K562 (cell line): ENCODE results near the gene RNF123. TPM values are rescaled to one million over a fixed set of nuclear protein-coding genes. Genes with fewer than 3 reads are reported as not detected.
A peak's percentile ranks its signal among the peaks of the same experiment; 100 is the strongest.

Experiments used
- ATAC-seq: fragments of 200-7000 bp; cut with Tn5 transposase; 3 replicates; pipeline ENCODE4 v1.9.1; 2020; ENCODE audit warnings: moderate library complexity
- BruUV-seq: library from RNA; stranded (reverse); fragments of 400-500 nt; replicated peaks from 2 replicates; lab custom pipeline; 2021; lab: Mats Ljungman, UMichigan
- CTCF ChIA-PET: fragments of 300-600 bp; formaldehyde crosslinking; extraction: SDS; loops from one replicate; lab custom pipeline; 2021; ENCODE audit warnings: low intra/inter-chr PET ratio; lab: Yijun Ruan, JAX
- POLR2A ChIA-PET: fragments of 300-600, 350-650 bp; sonication (Branson Sonifier 250); formaldehyde crosslinking; extraction: SDS; loops from one replicate; lab custom pipeline; 2021; ENCODE audit warnings: antibody characterized with exemption, inconsistent platforms; lab: Yijun Ruan, JAX
- DNase-seq, 4 experiments: peaks; one replicate each; pipeline versions ENCODE4 v3.0.0 to v3.0.0-alpha.2; 2011 to 2018; ENCODE audit warnings: low spot score in 3 of 4, mixed read lengths in 3 of 4; ENCODE audit errors: extremely low read depth in 1 of 4
- FAIRE-seq: peaks from 2 replicates; lab custom pipeline; 2011; peaks lifted over from hg19 to GRCh38; lab: Jason Lieb, UNC
- H2AFZ ChIP-seq: 2 replicates; pipeline ENCODE4 v1.6.0; 2011; ENCODE audit warnings: low read depth, low read length, control low read depth, inconsistent platforms
- H3K27ac ChIP-seq: fragments of 200-600 bp; 3 replicates; pipeline ENCODE4 v1.8.0; 2011; ENCODE audit warnings: low read depth, mild to moderate bottlenecking, control low read depth, inconsistent platforms, low read length, moderate library complexity, mixed read lengths; ENCODE audit errors: extremely low read depth
- H3K27me3 ChIP-seq, 2 experiments: fragments of 300-600 bp in 1 of 2; 2 replicates in 1 of 2; 3 replicates in 1 of 2; pipeline versions ENCODE4 v1.6.0 to v1.8.0; 2011; ENCODE audit warnings: inconsistent platforms in 2 of 2, low read length in 2 of 2, mild to moderate bottlenecking in 1 of 2, mixed read lengths in 1 of 2, moderate library complexity in 1 of 2; ENCODE audit not compliant: control insufficient read depth in 2 of 2, insufficient read depth in 2 of 2
- H3K36me3 ChIP-seq: fragments of 300-600 bp; 3 replicates; pipeline ENCODE4 v1.8.0; 2011; ENCODE audit warnings: mild to moderate bottlenecking, low read length, inconsistent platforms; ENCODE audit not compliant: control insufficient read depth, insufficient read depth
- H3K4me1 ChIP-seq, 2 experiments: fragments of 200-600 bp in 1 of 2; replicated peaks in 1 of 2; 2 replicates in 1 of 2; 3 replicates in 1 of 2; pipeline versions ENCODE4 v1.5.1 to v1.8.0; 2011; ENCODE audit warnings: inconsistent platforms in 2 of 2, low read length in 2 of 2, mild to moderate bottlenecking in 1 of 2, mixed read lengths in 1 of 2, moderate library complexity in 1 of 2; ENCODE audit not compliant: control insufficient read depth in 2 of 2, insufficient read depth in 2 of 2
- H3K4me2 ChIP-seq: 2 replicates; pipeline ENCODE4 v1.6.1; 2011; ENCODE audit warnings: low read length, control low read depth, inconsistent platforms, mixed read lengths; ENCODE audit not compliant: insufficient read depth
- H3K4me3 ChIP-seq: fragments of 200-600 bp; sonication (generic), shearing (Covaris generic); 2 replicates; pipeline ENCODE4 v1.5.1; 2016; ENCODE audit warnings: control low read depth, inconsistent platforms
- H3K79me2 ChIP-seq: fragments of 200-600 bp; 3 replicates; pipeline ENCODE4 v1.8.0; 2011; ENCODE audit warnings: low read length, inconsistent platforms; ENCODE audit not compliant: control insufficient read depth, insufficient read depth
- H3K9ac ChIP-seq, 2 experiments: 2 replicates each; pipeline versions ENCODE4 v1.6.0 to v1.6.1; 2011; ENCODE audit warnings: low read depth in 2 of 2, low read length in 2 of 2, control low read depth in 1 of 2, inconsistent platforms in 1 of 2, mild to moderate bottlenecking in 1 of 2, mixed read lengths in 1 of 2; ENCODE audit not compliant: insufficient read depth in 1 of 2
- H3K9me1 ChIP-seq: one replicate; pipeline ENCODE4 v1.6.0; 2011; ENCODE audit warnings: inconsistent platforms, mild to moderate bottlenecking, low read length, moderate library complexity; ENCODE audit not compliant: control insufficient read depth, insufficient read depth
- H3K9me3 ChIP-seq: replicated peaks from 2 replicates; pipeline ENCODE4 v1.5.1; 2011; ENCODE audit warnings: low read depth, low read length, inconsistent platforms; ENCODE audit not compliant: control insufficient read depth, insufficient read depth
- H4K20me1 ChIP-seq: replicated peaks from 2 replicates; pipeline ENCODE4 v1.6.1; 2011; ENCODE audit warnings: low read length, inconsistent platforms, mixed read lengths; ENCODE audit not compliant: control insufficient read depth, insufficient read depth
- POLR2G ChIP-seq: fragments of 200-400 bp; formaldehyde crosslinking; IDR thresholded peaks from 2 replicates; pipeline ENCODE4 v1.6.1; 2017; ENCODE audit warnings: low read depth, mild to moderate bottlenecking, antibody characterized with exemption, low read length, moderate library complexity
- SRSF9 ChIP-seq: fragments of 200-400 bp; formaldehyde crosslinking; IDR thresholded peaks from 2 replicates; pipeline ENCODE4 v1.6.1; 2017; ENCODE audit warnings: low read depth, low read length, borderline replicate concordance
- WGBS: fragments of 100-300 bp; shearing (Covaris generic); methylation state at CpG from one replicate; pipeline ENCODE4 v1.1.6; 2016; ENCODE audit warnings: low coverage, mixed read lengths; ENCODE audit not compliant: insufficient coverage; ENCODE audit errors: missing lambda C conversion rate; 5-methylcytosine and 5-hydroxymethylcytosine counted together
- in situ Hi-C: fragments of 300-500 bp; cut with MboI; formaldehyde crosslinking; loops from 4 replicates; pipeline ENCODE4 v1.15.0; 2018; ENCODE audit warnings: inconsistent platforms, mixed read lengths
- intact Hi-C: fragments of 100-400 bp; cut with micrococcal nuclease; formaldehyde crosslinking; loops from 2 replicates; pipeline ENCODE4 v1.14.2; 2022
- polyA plus RNA-seq, 8 experiments: library from polyadenylated mRNA; depleted of rRNA in 4 of 8; stranded (reverse) in 5 of 8; unstranded in 3 of 8; fragments of >200 nt; fragmentation: Nextera tagmentation in 2 of 8; fragmentation: Illumina TruSeq in 1 of 8; extraction: Ambion mirVana in 2 of 8; extraction: Trizol in 1 of 8; gene quantifications; 2 replicates each; pipeline versions ENCODE4 v1.2.1 to v1.2.3, GENCODE V29; 2011 to 2014; ENCODE audit warnings: inconsistent platforms in 1 of 8, missing spikeins in 1 of 8
- total RNA-seq, 7 experiments: library from RNA; depleted of rRNA in 6 of 7; stranded (reverse); fragments of >200 nt in 6 of 7; fragmentation: Illumina TruSeq in 2 of 7; extraction: Trizol in 2 of 7; gene quantifications; 2 replicates each; pipeline versions ENCODE4 v1.2.1 to v1.2.3, GENCODE V29; 2011 to 2021; ENCODE audit warnings: low replicate concordance in 1 of 7
- TF ChIP-seq, protein P1 (sequence below): sonication (generic); formaldehyde crosslinking; IDR thresholded peaks from 2 replicates; pipeline ENCODE4 v1.8.1; 2022; ENCODE audit warnings: missing genetic modification reagents

Gene RNF123
- total and polyA plus RNA-seq, 9 of the 15 experiments (the other 6 are each of a cell fraction or from before 2014, with no cell fraction given): 8.7 to 53.1 (median 17.5) TPM

DNA sequence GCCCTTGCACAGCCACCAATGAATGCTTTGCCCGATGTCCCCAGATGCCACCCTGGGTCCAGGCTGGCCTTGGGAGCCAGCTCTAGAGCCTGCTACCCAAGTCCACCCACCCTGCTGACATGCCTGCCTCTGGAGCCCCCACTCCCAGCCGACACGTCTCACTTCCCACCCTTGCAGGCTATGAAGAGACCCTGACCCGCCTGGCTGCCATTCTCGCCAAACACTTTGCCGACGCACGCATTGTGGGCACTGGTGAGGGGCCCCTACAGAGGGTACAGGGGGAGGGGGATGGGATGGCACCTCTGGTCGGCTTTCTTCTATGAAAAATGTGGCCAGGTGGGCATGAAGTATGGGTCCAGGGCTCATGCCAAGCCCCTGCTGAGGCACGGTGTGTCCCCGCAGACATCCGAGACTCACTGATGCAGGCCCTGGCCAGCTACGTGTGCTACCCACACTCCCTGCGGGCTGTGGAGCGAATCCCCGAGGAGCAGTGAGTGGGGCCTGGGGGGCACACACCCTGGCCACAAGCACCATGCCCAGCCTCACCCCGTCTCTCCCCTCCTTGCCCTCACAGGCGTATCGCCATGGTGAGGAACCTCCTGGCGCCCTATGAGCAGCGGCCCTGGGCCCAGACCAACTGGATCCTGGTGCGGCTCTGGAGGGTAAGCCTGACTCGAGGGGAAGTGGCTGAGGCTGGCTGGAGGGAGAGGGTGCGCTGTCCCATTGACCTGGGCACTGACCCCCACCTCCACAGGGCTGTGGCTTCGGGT lies 24.2 kb downstream of the RNF123 start (continued):
- TF ChIP-seq, protein P1, sequence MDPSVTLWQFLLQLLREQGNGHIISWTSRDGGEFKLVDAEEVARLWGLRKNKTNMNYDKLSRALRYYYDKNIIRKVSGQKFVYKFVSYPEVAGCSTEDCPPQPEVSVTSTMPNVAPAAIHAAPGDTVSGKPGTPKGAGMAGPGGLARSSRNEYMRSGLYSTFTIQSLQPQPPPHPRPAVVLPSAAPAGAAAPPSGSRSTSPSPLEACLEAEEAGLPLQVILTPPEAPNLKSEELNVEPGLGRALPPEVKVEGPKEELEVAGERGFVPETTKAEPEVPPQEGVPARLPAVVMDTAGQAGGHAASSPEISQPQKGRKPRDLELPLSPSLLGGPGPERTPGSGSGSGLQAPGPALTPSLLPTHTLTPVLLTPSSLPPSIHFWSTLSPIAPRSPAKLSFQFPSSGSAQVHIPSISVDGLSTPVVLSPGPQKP: no peak

DNA sequence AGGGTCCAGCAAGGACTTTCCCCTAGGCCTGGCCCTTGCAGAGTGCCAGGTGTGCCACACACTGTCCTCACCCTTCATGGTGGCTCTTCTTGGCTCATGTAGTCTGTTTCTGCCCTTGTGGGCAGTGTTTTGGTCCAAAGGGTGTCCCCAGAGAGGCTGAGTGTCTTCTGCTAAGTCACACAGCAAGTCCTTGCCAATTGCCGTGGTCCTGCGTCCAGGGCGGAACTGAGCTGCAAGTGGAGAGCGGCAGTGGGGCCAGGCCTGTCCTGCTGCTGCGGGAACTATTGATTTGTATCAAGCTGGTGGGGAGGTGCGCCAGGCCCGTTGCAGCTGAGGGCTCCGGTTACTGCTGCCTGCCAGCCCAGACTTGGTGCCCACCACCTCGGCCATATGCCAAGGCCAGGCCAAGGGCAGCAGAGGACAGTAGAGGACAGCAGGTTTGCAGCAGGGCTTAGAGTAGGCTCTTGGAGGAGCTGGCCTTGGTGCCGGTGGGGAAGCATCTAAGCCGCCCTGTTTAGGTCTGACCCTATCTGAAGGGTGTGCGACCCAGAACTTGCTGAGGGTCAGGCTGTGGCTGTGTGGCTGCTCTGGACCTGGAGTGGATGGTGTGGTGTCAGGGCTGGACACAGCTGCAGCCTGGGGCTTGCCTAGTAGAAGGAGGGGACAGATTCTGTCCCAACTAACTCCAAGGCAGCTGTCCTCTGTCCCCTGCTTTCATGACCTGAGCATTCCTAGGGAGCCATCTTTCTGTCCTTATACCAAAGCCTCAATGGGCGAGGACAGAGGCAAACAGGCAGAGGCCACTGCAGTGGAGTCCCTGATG lies 25.6 kb downstream of the RNF123 start:
- no peaks in the 10 kb centered on the region for H3K9me3 ChIP-seq
- H3K36me3 ChIP-seq: peaks cover 38% of the 10 kb centered on the region; the same call in 2 of the 3 replicates
- FAIRE-seq (no peak), ATAC-seq (no peak), DNase-seq (no peak)
- no peak overlapping the region for H3K9ac ChIP-seq
- no peak overlapping the region for H3K4me2 ChIP-seq
- peaks cover 0 to 9% of the 10 kb centered on the region in 2 experiments; a peak in 1 of 5 replicates for H3K4me1 ChIP-seq
- H3K79me2 ChIP-seq: no peaks in the 10 kb centered on the region
- no peaks in the 10 kb centered on the region for H4K20me1 ChIP-seq
- no peak overlapping the region for H3K27ac ChIP-seq
- intact Hi-C loops: no loop called here
- H2AFZ ChIP-seq: no peak overlapping the region
- H3K9me1 ChIP-seq: no peaks in the 10 kb centered on the region
- BruUV-seq: no TSS peak
- no peak overlapping the region for H3K4me3 ChIP-seq
- POLR2A ChIA-PET: interaction anchor here (0.6 kb wide), 2 partner anchors 8 to 69 kb away, joined by 3 read pairs; no protein-coding TSS in a partner anchor
- no peaks in the 10 kb centered on the region for H3K27me3 ChIP-seq
- TF ChIP-seq POLR2G: peak; percentile 44
- no peak for TF ChIP-seq SRSF9
- TF ChIP-seq, all 486 proteins: peak for 1
- WGBS: 67% methylated on average over 7 of the region's 13 CpGs
- in situ Hi-C loops: no loop called here
- CTCF ChIA-PET: no interaction called here
